ENCODE data around the gene AGBL4. TPM values are rescaled to one million over a fixed set of nuclear protein-coding genes. Genes with fewer than 3 reads are reported as not detected.

Gene AGBL4
- polyA plus RNA-seq, 3 donors, result 0.05 TPM; not detected in 2

DNA sequence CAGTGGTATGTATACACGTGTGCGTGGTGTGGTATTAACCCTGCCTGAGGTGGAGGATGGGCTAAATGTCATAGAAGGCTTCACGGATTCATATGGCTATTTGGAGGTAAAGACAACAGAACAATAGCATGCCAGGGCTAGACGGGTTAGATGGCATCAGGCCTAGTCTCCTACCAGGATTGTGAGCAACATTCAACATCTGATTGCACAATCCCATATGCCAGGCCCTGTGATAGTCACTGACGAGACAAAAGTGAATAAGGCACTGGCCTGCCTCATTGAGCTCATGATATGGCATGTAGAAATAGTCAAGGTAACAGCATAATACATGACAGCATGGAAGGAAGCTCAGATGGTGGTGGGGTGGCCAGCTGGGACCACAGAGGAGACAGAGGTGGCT lies 1079.9 kb downstream of the AGBL4 start:
- no peaks in the 10 kb centered on the region for H3K79me2 ChIP-seq (ENCODE audit: insufficient read depth, low read length)
- intact Hi-C loops (cut with micrococcal nuclease), result no loop called here
- WGBS (ENCODE audit: insufficient coverage), result 97% methylated on average over 5 of the region's 5 CpGs
- H4K20me1 ChIP-seq (ENCODE audit: insufficient read depth, low read length), result no peaks in the 10 kb centered on the region
- Mint-ChIP-seq H3K36me3 (no peaks in the 10 kb centered on the region), H3K27me3 (ENCODE audit: low read depth in 3 of 3) (peaks cover 3 to 15% (median 7%) of the 10 kb centered on the region in 3 donors), H3K9me3 (peaks cover 0 to 2% (median 0%) of the 10 kb centered on the region in 7 donors), H3K27ac (no peak overlapping the region), H3K4me3 (no peak overlapping the region), H3K4me1 (no peaks in the 10 kb centered on the region)
- no peak overlapping the region for H3K9ac ChIP-seq (ENCODE audit: insufficient read depth, low read length, poor library complexity, severe bottlenecking)
- no peaks in the 10 kb centered on the region for H3K36me3 ChIP-seq (replicated peaks in 1 of 2; ENCODE audit: control insufficient read depth in 1 of 2, insufficient read depth in 2 of 2, low read length in 2 of 2)
- no peak overlapping the region for H3K4me2 ChIP-seq (replicated peaks; ENCODE audit: extremely low read depth, low read length, poor library complexity, severe bottlenecking)
- H2AFZ ChIP-seq (ENCODE audit: insufficient read depth, low read depth, low read length, poor library complexity, severe bottlenecking), result no peak overlapping the region
- DNase-seq, result no peak
- no peaks in the 10 kb centered on the region for H3K4me1 ChIP-seq (ENCODE audit: control insufficient read depth in 1 of 2, insufficient read depth in 2 of 2, low read length in 2 of 2)
- no peak overlapping the region for H3K4me3 ChIP-seq (replicated peaks in 1 of 3; ENCODE audit: low read depth in 2 of 3, low read length in 3 of 3)
- H3K27ac ChIP-seq (ENCODE audit: low read depth in 1 of 2, low read length in 2 of 2), result no peak overlapping the region
- no peaks in the 10 kb centered on the region for H3K9me3 ChIP-seq (replicated peaks in 1 of 2; ENCODE audit: control insufficient read depth in 1 of 2, insufficient read depth in 1 of 2, low read length in 2 of 2)
- no peaks in the 10 kb centered on the region for H3K27me3 ChIP-seq (ENCODE audit: control insufficient read depth in 2 of 2, insufficient read depth in 2 of 2, low read length in 2 of 2)
- TF ChIP-seq, protein P1, sequence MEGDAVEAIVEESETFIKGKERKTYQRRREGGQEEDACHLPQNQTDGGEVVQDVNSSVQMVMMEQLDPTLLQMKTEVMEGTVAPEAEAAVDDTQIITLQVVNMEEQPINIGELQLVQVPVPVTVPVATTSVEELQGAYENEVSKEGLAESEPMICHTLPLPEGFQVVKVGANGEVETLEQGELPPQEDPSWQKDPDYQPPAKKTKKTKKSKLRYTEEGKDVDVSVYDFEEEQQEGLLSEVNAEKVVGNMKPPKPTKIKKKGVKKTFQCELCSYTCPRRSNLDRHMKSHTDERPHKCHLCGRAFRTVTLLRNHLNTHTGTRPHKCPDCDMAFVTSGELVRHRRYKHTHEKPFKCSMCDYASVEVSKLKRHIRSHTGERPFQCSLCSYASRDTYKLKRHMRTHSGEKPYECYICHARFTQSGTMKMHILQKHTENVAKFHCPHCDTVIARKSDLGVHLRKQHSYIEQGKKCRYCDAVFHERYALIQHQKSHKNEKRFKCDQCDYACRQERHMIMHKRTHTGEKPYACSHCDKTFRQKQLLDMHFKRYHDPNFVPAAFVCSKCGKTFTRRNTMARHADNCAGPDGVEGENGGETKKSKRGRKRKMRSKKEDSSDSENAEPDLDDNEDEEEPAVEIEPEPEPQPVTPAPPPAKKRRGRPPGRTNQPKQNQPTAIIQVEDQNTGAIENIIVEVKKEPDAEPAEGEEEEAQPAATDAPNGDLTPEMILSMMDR (IDR thresholded peaks at IDR 0.05), result no peak

DNA sequence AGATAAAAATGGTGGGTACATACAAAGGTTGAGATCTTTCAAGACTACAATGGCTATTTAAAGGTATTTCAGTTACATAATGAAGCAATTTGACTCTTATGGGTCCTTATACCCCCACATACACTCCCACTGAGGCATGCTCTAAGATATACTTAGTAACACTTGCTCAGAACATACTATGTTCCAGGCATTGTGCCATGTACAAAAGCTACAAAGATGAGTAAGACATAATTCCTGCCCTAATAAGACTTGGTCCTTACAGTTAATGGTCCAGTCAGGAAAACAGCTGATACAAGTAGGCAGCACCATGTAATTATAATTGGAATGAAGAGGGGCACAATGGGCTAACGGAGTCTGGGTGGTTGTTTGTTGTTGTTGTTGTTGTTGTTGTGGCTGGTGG lies 1080.4 kb downstream of the AGBL4 start:
- Histone ChIP-seq H2AFZ (ENCODE audit: insufficient read depth, low read depth, low read length, poor library complexity, severe bottlenecking) (no peak overlapping the region), H3K27me3 (ENCODE audit: control insufficient read depth in 2 of 2, insufficient read depth in 2 of 2, low read length in 2 of 2) (no peaks in the 10 kb centered on the region), H3K4me1 (ENCODE audit: control insufficient read depth in 1 of 2, insufficient read depth in 2 of 2, low read length in 2 of 2) (no peaks in the 10 kb centered on the region), H3K79me2 (ENCODE audit: insufficient read depth, low read length) (no peaks in the 10 kb centered on the region), H4K20me1 (ENCODE audit: insufficient read depth, low read length) (no peaks in the 10 kb centered on the region), H3K36me3 (replicated peaks in 1 of 2; ENCODE audit: control insufficient read depth in 1 of 2, insufficient read depth in 2 of 2, low read length in 2 of 2) (no peaks in the 10 kb centered on the region), H3K4me3 (replicated peaks in 1 of 3; ENCODE audit: low read depth in 2 of 3, low read length in 3 of 3) (no peak overlapping the region), H3K9ac (ENCODE audit: insufficient read depth, low read length, poor library complexity, severe bottlenecking) (no peak overlapping the region), H3K27ac (ENCODE audit: low read depth in 1 of 2, low read length in 2 of 2) (no peak overlapping the region), H3K4me2 (replicated peaks; ENCODE audit: extremely low read depth, low read length, poor library complexity, severe bottlenecking) (no peak overlapping the region), H3K9me3 (replicated peaks in 1 of 2; ENCODE audit: control insufficient read depth in 1 of 2, insufficient read depth in 1 of 2, low read length in 2 of 2) (no peaks in the 10 kb centered on the region)
- TF ChIP-seq, protein P1 (IDR thresholded peaks at IDR 0.05), result no peak
- H3K4me1 Mint-ChIP-seq, result no peaks in the 10 kb centered on the region
- H3K36me3 Mint-ChIP-seq, result no peaks in the 10 kb centered on the region
- no peak overlapping the region for H3K4me3 Mint-ChIP-seq
- peaks cover 0 to 2% (median 0%) of the 10 kb centered on the region in 7 donors for H3K9me3 Mint-ChIP-seq
- intact Hi-C loops (cut with micrococcal nuclease), result no loop called here
- DNase-seq, result no peak
- H3K27me3 Mint-ChIP-seq (ENCODE audit: low read depth in 3 of 3), result peaks cover 3 to 15% (median 6%) of the 10 kb centered on the region in 3 donors
- WGBS (ENCODE audit: insufficient coverage), result 60% methylated on average over 1 of the region's 1 CpG
- H3K27ac Mint-ChIP-seq, result no peak overlapping the region
